GM23248 (cell line): Measurements from ENCODE around the gene SHISA9.

Experiments
- EZH2 ChIP-seq: fragments of 200-600 bp; sonication (generic); IDR thresholded peaks from 2 replicates; pipeline ENCODE4 v1.6.1; 2018; ENCODE audit warnings: antibody characterized with exemption, mild to moderate bottlenecking; ENCODE audit not compliant: insufficient read depth, poor library complexity, severe bottlenecking
- EZH2phosphoT487 ChIP-seq: fragments of 200-600 bp; sonication (generic); IDR thresholded peaks from 2 replicates; pipeline ENCODE4 v1.6.1; 2018; ENCODE audit warnings: antibody characterized with exemption, moderate library complexity, mild to moderate bottlenecking, low read depth; ENCODE audit not compliant: insufficient read depth

- TF ChIP-seq EZH2phosphoT487 (no peak), EZH2 (no peak)
Measured at GRCh38 chr16:13070268-13070667, 168.9 kb downstream of the SHISA9 start.
